T-helper 22 cell (primary cell): Measurements from ENCODE around the gene CYB5R2.
"Not testable (repeated sequence)": the region's sequence is repeated elsewhere in the genome, so short reads cannot be mapped to it uniquely, and the experiment has no call there.

Experiments used
- DNase-seq: peaks from one replicate; pipeline ENCODE4 v3.0.0-alpha.2; 2020; ENCODE audit warnings: low read depth

The CYB5R2 gene

GRCh38 chr11:7668911-7669310, 4.4 kb downstream of the CYB5R2 start:
- no peak for DNase-seq

GRCh38 chr11:7668464-7668863, 4.8 kb downstream of the CYB5R2 start:
- no peak for DNase-seq

- DNase-seq, result no peak
Measured at GRCh38 chr11:7667460-7667859, 5.8 kb downstream of the CYB5R2 start.

GRCh38 chr11:7666292-7666866, 6.9 kb downstream of the CYB5R2 start:
- DNase-seq, result no peak

- peak; percentile 31 for DNase-seq
Measured at GRCh38 chr11:7665473-7666291, 7.6 kb downstream of the CYB5R2 start.

- DNase-seq, result no peak
Measured at GRCh38 chr11:7664867-7665266, 8.4 kb downstream of the CYB5R2 start.

- DNase-seq, result not testable (repeated sequence)
Measured at GRCh38 chr11:7663531-7663930, 9.8 kb downstream of the CYB5R2 start.

- no peak for DNase-seq
Measured at GRCh38 chr11:7657306-7658025, 15.8 kb downstream of the CYB5R2 start.

- no peak for DNase-seq
Measured at GRCh38 chr11:7656704-7657103, 16.6 kb downstream of the CYB5R2 start.

- DNase-seq, result no peak
Measured at GRCh38 chr11:7655253-7656217, 17.8 kb downstream of the CYB5R2 start.

GRCh38 chr11:7654195-7654705, 19.1 kb downstream of the CYB5R2 start:
- no peak for DNase-seq

GRCh38 chr11:7651700-7652099, 21.6 kb downstream of the CYB5R2 start:
- DNase-seq, result no peak

GRCh38 chr11:7651140-7651551, 22.2 kb downstream of the CYB5R2 start:
- DNase-seq, result no peak

- DNase-seq, result no peak
Measured at GRCh38 chr11:7648264-7648663, 25.0 kb downstream of the CYB5R2 start.

- DNase-seq, result no peak
Measured at GRCh38 chr11:7646866-7647265, 26.4 kb downstream of the CYB5R2 start.

GRCh38 chr11:7645206-7645605, 28.1 kb downstream of the CYB5R2 start:
- DNase-seq, result no peak

- DNase-seq, result no peak
Measured at GRCh38 chr11:7643314-7643713, 30.0 kb downstream of the CYB5R2 start.

- DNase-seq, result no peak
Measured at GRCh38 chr11:7642747-7643146, 30.6 kb downstream of the CYB5R2 start.

GRCh38 chr11:7640816-7641215, 32.5 kb downstream of the CYB5R2 start:
- DNase-seq, result no peak

GRCh38 chr11:7639643-7640025, 33.7 kb downstream of the CYB5R2 start:
- no peak for DNase-seq
